ENCODE results near the gene UTS2B.

UTS2B gene

GRCh38 chr3:191235331-191236314 is 94.7 kb downstream of the UTS2B start:
- DNase-seq: no peak

DNA sequence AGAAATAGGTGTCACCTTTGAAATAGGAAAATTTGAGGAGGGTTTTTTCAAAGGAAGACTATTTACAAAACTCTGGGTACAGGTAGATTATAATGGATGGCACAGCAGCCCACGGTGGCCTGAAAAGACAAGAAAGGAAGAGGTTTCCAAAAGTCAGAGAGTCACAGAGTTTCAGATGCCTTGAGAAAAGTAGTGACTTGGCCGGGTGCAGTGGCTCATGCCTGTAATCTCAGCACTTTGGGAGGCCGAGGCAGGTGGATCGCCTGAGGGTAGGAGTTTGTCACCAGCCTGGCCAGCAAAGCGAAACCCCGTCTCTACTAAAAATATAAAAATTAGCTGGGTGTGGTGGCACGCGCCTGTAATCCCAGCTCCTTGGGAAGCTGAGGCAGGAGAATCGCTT is 96.1 kb downstream of the UTS2B start:
- DNase-seq: no peak

DNA sequence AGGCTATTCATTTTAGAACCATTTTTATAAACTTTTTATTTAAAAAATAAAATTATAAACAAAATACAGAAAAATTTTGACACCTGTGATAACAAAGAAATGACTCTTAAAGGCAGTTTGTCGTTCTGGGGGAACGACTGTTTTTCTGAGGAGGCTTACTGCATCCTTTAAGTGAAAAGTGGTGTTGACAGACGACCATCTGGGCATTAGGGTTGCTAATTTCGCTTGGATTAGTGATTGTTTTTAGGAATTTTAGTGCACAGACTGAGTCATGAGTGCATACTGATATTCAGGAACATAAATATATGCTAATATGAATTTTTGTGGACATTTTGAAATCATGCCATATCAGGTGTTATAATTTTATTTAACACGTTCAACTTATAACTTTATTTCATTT is 102.8 kb downstream of the UTS2B start:
- no peak for DNase-seq

DNA sequence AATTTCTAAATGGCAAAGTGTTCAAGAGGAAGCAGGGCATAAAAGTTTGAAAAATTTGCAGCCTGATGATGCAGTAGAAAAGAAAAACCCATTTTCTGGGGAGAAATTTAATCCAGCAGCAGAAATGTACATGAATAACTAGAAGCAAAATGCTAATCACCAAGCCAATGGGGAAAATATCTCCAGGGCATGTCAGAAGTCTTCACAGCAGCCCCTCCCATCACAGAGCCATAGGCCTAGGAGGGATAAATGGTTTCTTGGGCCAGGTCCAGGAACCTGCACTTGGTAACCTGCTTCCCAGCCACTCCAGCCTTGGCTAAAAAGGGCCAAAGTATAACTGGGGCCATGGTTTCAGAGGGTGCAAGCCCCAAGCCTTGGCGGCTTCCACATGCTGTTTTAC is 108.7 kb downstream of the UTS2B start:
- DNase-seq: no peak

- DNase-seq: no peak
Measured at GRCh38 chr3:191220908-191221307, 109.4 kb downstream of the UTS2B start.

DNA sequence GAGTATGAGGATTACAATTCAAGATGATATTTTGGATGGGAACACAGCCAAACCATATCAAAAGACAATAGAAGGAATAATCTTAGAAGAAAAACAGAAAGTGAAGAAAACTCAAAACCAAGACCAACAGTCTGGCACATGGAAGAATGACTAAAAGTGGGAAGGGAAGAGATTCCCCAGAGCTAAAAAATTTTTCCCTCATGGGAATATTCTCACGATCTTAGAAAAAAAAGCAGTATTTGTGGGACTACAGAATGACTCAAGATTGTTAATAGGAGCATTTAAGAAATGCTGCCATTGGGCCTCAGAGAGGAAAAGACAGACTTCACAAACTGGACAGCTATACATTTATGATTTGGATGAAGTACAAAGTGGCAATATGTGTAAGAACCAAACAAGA is 113.0 kb downstream of the UTS2B start:
- no peak for DNase-seq
